DOHH2 (cell line): ENCODE results near the gene ARHGAP24.

Source experiments
- EZH2phosphoT487 ChIP-seq: fragments of 200-600 bp; sonication (generic); IDR thresholded peaks from 2 replicates; pipeline ENCODE4 v1.6.1; 2017; ENCODE audit warnings: borderline replicate concordance, mild to moderate bottlenecking, antibody characterized with exemption, low read length, moderate library complexity, mixed read lengths
- TF ChIP-seq, protein P1 (sequence below): fragments of 200-600 bp; sonication (generic); IDR thresholded peaks from one replicate; pipeline ENCODE4 v1.5.1; 2014; ENCODE audit warnings: antibody characterized with exemption, mild to moderate bottlenecking, low read depth, low read length; ENCODE audit not compliant: poor library complexity, severe bottlenecking

DNA sequence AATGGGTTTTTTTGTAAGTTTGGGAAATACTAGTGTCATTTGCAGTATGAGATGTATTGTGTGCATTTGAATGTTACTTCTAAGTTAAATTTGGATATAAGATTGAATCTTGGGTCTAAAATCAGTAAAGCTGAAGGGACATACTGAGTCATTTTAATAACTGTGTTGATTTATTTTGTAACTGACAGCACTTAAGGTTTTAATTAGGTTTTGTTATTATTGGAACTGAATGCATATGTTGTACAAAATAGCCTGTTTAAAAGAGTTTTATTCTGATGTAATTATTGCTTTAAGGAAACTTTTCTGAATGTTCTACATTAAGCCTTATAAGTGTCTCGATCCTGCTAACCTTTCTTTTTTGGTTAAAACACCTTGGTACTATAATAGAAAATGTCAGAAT is 488.3 kb downstream of the ARHGAP24 start:
- TF ChIP-seq, protein P1, sequence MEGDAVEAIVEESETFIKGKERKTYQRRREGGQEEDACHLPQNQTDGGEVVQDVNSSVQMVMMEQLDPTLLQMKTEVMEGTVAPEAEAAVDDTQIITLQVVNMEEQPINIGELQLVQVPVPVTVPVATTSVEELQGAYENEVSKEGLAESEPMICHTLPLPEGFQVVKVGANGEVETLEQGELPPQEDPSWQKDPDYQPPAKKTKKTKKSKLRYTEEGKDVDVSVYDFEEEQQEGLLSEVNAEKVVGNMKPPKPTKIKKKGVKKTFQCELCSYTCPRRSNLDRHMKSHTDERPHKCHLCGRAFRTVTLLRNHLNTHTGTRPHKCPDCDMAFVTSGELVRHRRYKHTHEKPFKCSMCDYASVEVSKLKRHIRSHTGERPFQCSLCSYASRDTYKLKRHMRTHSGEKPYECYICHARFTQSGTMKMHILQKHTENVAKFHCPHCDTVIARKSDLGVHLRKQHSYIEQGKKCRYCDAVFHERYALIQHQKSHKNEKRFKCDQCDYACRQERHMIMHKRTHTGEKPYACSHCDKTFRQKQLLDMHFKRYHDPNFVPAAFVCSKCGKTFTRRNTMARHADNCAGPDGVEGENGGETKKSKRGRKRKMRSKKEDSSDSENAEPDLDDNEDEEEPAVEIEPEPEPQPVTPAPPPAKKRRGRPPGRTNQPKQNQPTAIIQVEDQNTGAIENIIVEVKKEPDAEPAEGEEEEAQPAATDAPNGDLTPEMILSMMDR: no peak
- TF ChIP-seq EZH2phosphoT487: no peak
